ENCODE measurements around the gene TXNDC11.

Gene TXNDC11

GRCh38 chr16:11748404-11749254 lies 6.0 kb upstream of the TXNDC11 start:
- no peak for DNase-seq

- DNase-seq: no peak
These were observed 5.3 kb upstream of the TXNDC11 start for GRCh38 chr16:11747949-11748403.

GRCh38 chr16:11744075-11744470 lies 1.4 kb upstream of the TXNDC11 start:
- no peak for DNase-seq

GRCh38 chr16:11743308-11744074 lies 834 bp upstream of the TXNDC11 start:
- DNase-seq: no peak

GRCh38 chr16:11742093-11742535 lies 543 bp downstream of the TXNDC11 start:
- DNase-seq: no peak

GRCh38 chr16:11740567-11740966 lies 2.1 kb downstream of the TXNDC11 start:
- no peak for DNase-seq

GRCh38 chr16:11738742-11739544 lies 3.7 kb downstream of the TXNDC11 start:
- no peak for DNase-seq

GRCh38 chr16:11737713-11738112 lies 4.9 kb downstream of the TXNDC11 start:
- no peak for DNase-seq

GRCh38 chr16:11736903-11737302 lies 5.8 kb downstream of the TXNDC11 start:
- no peak for DNase-seq

GRCh38 chr16:11735787-11736186 lies 6.9 kb downstream of the TXNDC11 start:
- DNase-seq: no peak

GRCh38 chr16:11734653-11735043 lies 8.0 kb downstream of the TXNDC11 start:
- DNase-seq: no peak

- no peak for DNase-seq
These were observed 8.5 kb downstream of the TXNDC11 start for GRCh38 chr16:11734025-11734652.

- DNase-seq: no peak
These were observed 11.4 kb downstream of the TXNDC11 start for GRCh38 chr16:11731222-11731621.

GRCh38 chr16:11729787-11730186 lies 12.9 kb downstream of the TXNDC11 start:
- DNase-seq: no peak

- no peak for DNase-seq
These were observed 14.7 kb downstream of the TXNDC11 start for GRCh38 chr16:11727796-11728543.

- no peak for DNase-seq
These were observed 16.6 kb downstream of the TXNDC11 start for GRCh38 chr16:11726008-11726407.

- no peak for DNase-seq
These were observed 17.2 kb downstream of the TXNDC11 start for GRCh38 chr16:11725457-11725856.

- no peak for DNase-seq
These were observed 20.2 kb downstream of the TXNDC11 start for GRCh38 chr16:11722468-11722808.

- no peak for DNase-seq
These were observed 20.7 kb downstream of the TXNDC11 start for GRCh38 chr16:11721781-11722467.

GRCh38 chr16:11719762-11720161 lies 22.9 kb downstream of the TXNDC11 start:
- DNase-seq: no peak

- DNase-seq: no peak
These were observed 23.5 kb downstream of the TXNDC11 start for GRCh38 chr16:11719171-11719570.
